Hematopoietic multipotent progenitor cell treated with erythropoietin and hydrocortisone succinate and interleukin-3 and kit ligand, for 8 days (in vitro differentiated cells): ENCODE data around the gene NOTUM.
"Not testable (repeated sequence)": the region's sequence is repeated elsewhere in the genome, so short reads cannot be mapped to it uniquely, and the experiment has no call there.

Experiments
- DNase-seq: peaks from one replicate; pipeline ENCODE4 v3.0.0-alpha.2; 2015

Gene NOTUM

GRCh38 chr17:81922566-81923301 is 38.3 kb downstream of the NOTUM start:
- no peak for DNase-seq

DNA sequence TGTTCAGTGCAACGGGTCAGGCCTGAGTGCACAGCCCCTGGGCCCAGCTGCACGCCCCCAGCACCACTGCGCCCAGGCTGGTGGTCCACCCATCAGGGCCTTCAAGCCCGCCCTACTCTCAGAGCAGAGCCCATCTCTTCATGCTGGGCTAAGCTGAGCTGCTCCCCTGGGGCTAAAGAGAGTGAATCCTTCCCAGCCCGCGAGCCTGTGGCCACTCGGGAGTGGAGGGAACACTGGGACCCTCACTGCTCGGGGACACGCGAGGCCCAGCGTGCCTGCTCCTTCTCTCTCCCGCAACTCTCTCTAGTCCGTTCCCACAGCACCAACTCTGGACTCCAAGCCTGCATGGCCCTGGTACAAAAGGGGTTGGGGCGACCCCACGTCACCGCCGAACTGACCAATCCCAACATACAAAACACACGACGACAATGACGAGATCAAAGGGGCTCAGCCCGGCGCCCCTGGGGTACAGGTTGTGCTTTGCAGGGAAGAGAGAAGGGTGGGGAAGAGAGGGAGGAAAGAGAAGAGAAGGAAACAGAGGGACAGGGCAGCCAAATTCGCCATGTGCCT is 38.9 kb downstream of the NOTUM start:
- no peak for DNase-seq

- no peak for DNase-seq
These were observed 39.5 kb downstream of the NOTUM start for GRCh38 chr17:81921537-81921862.

DNA sequence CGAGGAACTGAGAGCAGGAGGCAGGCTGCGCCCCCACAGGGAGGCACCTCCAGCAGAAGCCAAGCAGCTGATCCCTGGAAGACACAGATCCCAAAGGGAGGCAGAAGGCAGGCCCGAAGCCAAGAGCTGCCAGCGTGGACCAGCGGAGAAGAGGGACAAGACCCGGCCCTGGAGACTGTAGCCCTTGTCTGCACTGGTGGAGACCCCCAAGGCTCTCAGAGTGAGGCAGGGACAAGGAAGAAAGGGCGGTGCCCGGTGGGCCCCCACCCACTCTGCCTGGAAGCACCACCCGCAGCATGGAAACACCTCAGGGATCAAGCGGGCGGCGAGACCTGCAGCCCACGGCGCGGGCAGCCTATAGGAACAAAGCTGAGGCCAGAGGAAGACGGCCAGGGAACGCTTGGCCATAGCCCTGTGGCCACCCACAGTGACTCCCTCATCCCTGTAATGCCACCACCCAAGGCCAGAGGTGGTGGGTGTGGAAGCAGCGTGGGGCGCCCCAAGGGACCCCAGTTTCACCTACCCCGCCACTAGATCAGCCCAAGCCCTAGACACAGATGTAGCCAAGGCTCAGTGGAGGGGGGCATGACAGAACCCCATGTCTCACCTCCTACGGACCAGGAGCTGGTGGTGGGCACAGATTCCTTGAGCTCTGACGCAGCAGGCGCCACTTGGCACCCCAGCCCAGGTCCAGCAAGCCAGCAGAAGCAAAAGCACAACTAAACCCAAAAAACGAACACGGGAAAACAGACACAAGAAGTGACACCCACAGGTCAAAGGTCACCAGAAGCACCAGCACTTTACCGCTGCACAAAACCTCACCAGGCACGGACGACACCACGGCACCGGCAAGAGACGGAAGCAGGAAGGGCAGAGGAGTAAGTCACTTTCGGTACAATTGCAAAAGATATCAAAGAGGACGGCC is 40.1 kb downstream of the NOTUM start:
- no peak for DNase-seq

GRCh38 chr17:81918832-81919545 is 42.0 kb downstream of the NOTUM start:
- peak; percentile 71 for DNase-seq

DNA sequence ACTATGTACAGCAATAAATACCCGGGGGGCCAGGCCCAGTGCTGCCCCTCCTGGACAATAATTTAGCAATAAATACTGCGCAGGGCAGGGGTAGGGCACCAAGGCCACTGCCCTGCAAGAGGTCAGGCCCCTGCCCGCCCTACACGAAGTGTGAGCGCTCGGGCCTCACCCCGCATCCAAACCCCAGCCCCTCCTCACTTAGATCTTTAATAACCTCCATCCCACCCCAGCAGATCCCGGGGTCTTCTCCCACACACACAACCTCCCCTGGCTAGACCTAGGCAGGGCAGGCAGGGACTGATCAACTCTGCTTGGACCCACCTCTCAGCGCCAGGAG is 42.7 kb downstream of the NOTUM start:
- DNase-seq: not testable (repeated sequence)

DNA sequence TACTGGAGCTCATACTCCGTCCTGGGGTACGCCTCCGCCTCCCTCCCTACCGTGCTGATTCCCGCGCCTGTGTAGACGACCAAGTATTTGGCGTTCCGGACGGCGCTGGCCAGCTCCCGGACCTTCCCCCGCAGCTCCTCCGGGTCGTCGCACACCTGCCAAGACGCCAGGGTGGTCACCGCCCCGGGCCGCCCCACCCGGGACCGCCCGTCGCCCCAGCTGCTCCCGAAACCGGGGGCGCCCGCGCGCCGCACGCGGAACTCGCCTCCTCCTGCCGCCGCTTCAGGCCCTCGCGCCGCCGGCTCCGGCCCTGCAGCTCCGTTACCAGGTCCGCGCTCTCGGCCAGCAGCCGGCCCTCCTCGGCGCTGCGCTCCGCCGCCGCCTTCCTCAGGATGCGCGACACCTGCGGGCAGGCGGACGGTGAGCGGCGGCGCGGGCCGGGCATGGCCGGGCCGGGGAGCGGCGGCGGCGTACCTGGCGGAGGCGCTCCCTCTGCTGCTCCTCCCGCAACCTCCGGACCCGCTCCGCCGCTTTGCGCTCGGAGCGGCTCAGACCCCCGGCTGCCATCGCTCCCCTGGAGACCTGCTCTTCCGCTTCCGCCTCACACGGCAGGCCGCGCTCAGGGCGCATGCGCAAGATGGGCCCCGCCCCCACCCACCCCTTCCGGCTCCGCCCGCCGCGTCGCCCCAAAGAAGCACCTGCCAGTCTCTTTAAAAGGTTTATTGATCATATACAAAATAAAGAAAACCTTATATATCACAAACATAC is 43.2 kb downstream of the NOTUM start, which contains the start of gene SIRT7:
Gene SIRT7, minus strand, starts transcription at position 612 of the 768 bp plus-strand sequence. Its CDS starts 45 bp downstream, at position 567.
- DNase-seq: peak; percentile 82

DNA sequence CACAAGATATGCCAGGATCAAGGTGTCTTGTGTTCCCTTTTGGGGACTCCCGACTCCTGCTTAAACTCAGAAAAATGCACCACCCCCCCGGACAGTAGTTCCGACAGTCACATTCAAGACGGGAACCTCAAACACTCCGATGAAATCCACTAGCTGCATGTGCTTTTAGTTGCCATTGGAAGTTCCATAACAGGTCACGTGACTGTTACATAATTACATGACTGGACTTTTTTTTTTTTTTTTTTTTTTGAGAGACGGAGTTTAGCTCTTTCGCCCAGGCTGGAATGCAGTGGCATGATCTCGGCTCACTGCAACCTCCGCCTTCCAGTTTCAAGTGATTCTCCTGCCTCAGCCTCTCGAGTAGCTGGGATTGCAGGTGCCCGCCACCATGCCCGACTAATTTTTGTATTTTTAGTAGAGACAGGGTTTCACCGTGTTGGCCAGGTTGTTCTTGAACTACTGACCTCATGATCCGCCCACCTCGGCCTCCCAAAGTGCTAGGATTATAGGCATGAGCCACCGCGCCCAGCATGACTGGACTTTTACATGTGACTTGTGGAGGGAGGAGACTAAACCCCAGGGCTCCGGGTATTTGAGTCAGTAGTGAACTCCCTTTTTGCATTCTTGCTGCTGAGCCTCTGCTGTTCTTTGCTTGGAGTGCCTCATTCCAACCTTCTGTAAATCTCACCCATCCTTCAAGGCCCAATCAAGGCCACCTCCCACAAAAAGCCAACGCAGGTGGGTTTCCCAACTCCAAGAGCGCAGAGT is 44.6 kb downstream of the NOTUM start:
- DNase-seq: peak; percentile 71

- DNase-seq: no peak
These were observed 45.7 kb downstream of the NOTUM start for GRCh38 chr17:81915331-81915730.

DNA sequence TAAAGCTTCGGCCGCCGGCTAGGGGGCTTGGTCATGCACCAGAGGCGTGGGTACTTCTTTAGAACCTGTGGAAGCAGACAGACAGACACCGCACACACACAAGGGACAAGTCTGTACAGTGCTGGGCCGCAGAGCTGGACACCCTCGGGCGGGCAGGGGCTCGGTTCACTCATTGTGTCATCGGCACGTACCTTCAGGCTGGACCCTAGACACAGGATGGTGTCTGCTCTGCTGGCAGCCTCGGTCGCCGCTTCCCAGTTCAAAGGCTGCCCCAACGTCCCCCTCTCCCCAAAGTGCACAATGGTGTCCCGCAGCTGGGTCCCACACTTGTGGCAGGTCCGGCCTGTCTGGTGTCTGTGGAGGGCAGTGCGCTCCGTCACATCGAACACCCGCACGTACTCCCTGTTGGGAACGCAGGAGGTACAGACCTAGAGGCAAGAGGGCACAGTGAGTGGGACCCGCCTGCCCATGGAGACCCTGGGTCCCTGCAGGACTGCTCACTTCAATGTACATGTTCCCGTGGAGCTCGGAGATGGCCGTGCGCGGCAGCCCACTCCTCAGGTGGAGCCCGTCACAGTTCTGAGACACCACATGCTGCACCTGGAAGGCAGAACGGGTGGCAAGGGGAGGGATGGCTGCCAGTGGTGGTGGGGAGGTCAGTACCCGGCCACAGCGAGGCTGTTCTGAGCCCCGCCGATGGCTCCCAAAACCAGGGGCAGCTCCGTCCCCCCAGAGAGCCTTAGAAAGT is 46.7 kb downstream of the NOTUM start:
- DNase-seq: no peak

- DNase-seq: no peak
These were observed 47.4 kb downstream of the NOTUM start for GRCh38 chr17:81913394-81914102.

GRCh38 chr17:81912441-81913309 is 48.3 kb downstream of the NOTUM start:
- peak; percentile 29 for DNase-seq

GRCh38 chr17:81911969-81912368 is 49.0 kb downstream of the NOTUM start:
- no peak for DNase-seq

DNA sequence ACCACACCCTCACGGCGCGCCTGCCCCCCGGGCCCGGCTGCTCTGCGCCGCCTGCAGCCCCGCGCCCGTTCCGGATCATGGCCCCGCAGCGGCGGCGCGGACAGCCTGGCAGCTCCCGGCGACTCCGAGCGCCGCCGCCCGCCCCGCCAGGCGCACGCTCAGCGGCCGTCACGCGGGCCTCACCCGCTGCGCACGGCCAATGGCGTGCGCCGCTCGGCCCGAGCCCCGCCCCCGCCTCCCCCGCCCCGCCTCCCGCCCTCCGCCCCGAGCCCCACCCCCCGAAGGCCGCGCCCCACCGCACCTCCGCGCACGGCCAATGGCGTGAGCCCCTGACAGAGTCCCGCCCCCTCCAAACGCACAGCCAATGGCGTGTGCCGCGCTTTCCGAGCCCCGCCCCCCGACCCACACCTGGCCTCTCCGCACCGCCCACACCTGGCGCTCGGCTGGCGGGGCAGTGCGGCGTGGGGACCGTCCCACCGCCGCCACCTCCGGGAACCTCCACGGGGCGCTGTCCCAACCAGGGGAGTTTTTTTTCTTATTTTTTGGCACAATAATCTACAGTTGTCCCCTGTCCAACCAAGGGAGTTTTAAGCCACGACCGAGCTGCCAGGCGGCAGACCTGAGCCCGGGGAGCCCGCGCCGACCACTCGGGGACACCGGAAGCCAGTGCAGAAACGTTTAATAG is 49.6 kb downstream of the NOTUM start, which contains the start of gene PCYT2:
Gene PCYT2, minus strand, starts transcription at position 123 of the 685 bp plus-strand sequence. Its CDS starts 44 bp downstream, at position 79.
- peak; percentile 84 for DNase-seq

DNA sequence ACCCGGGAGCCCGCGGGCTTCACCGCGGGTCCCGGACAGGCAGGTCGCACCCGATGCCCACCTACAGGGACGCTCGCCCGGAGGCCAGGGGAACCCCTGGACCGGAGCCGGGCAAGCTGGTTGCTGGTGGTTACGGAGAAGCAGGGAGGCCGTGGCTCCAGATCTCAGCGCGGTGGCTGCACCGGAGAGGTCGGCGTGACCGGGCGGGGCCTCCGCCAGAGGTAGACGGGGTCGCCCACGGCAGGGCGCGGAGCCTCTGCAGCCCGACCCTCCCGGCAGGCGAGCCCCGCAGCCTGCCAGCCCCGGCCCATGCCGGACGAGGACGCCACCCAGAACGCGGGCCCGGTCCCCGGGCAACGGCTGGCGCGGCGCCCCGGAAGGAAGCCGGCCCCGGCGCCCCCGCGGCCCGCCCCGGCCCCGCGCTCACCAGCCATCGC is 50.1 kb downstream of the NOTUM start:
- no peak for DNase-seq

GRCh38 chr17:81909966-81910839 is 50.8 kb downstream of the NOTUM start:
- DNase-seq: peak; percentile 42

- no peak for DNase-seq
These were observed 51.8 kb downstream of the NOTUM start for GRCh38 chr17:81909231-81909630.
